ENCODE data around the gene ZGPAT. TPM values are rescaled to one million over a fixed set of nuclear protein-coding genes. Genes with fewer than 3 reads are reported as not detected.

The ZGPAT gene
- total RNA-seq, 1 donor = 11.8 TPM

DNA sequence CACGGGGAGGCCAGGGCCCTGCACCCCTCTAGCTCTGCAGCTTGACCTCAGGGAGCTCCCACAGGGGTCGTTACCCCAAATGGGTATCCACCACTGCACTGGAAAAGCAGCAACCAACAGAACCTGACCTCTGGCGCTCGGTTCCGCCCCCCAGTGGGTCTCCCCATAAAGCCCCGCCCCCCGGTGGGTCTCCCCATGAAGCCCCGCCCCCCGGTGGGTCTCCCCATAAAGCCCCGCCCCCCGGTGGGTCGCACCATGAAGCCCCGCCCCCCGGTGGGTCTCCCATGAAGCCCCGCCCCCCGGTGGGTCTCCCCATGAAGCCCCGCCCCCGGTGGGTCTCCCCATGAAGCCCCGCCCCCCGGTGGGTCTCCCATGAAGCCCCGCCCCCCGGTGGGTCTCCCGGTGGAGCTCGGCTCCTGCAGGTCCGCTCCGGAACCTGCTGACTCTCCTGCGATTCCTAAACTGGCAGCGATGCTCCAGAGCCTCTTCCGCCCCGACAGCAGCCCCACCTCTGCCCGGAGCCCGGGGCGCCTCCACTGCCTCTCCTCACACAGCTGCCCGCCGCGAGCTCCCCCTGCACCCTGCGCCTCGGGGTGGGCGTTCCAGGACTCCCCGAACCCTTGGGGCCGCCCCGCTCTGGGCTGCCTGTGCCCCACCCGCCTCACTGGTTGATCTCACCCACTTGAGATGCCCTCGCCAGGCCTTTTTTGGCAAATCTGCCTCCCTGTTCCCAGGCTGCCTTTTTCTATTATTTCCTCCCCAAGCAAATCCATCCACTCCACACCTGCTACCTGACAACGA is 43.8 kb downstream of the ZGPAT start:
- TF ChIP-seq, protein P1, sequence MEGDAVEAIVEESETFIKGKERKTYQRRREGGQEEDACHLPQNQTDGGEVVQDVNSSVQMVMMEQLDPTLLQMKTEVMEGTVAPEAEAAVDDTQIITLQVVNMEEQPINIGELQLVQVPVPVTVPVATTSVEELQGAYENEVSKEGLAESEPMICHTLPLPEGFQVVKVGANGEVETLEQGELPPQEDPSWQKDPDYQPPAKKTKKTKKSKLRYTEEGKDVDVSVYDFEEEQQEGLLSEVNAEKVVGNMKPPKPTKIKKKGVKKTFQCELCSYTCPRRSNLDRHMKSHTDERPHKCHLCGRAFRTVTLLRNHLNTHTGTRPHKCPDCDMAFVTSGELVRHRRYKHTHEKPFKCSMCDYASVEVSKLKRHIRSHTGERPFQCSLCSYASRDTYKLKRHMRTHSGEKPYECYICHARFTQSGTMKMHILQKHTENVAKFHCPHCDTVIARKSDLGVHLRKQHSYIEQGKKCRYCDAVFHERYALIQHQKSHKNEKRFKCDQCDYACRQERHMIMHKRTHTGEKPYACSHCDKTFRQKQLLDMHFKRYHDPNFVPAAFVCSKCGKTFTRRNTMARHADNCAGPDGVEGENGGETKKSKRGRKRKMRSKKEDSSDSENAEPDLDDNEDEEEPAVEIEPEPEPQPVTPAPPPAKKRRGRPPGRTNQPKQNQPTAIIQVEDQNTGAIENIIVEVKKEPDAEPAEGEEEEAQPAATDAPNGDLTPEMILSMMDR (IDR thresholded peaks at IDR 0.05; ENCODE audit: insufficient read depth, low read length) = no peak
- no peak overlapping the region for H3K4me3 ChIP-seq (ENCODE audit: low read depth, low read length)
- no peak for DNase-seq (ENCODE audit: low read depth)

DNA sequence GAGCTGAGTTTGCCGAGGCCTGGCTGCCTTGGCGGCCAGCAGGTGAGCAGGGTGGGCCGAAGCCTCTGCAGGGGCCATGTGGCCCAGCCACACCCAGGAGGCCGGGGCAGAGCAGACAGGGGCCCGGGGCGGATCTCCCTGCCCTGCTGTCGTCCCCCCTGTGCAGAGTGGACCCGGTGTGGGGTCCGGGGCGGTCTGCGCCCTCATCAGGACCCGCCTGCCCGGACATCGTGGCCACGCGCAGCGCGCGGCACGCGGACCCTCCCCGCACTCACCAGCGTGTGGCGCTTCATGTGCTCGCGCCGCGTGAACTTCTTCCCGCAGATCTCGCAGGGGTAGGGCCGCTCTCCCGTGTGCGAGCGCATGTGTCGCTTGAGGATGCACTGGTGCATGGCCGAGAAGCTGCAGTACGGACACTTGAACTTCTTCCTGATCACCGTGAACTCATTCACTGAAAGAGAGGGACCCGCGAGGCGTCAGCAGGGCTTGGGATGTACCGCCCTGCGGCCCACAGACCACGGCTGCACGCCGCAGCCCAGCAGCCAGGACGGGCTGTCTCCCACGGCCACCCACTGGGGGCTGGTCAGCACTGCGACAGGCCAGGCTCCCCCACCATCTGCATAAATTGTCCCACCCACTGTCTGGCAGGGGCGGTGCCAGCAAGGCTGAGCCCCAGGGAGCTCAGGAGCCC is 44.7 kb downstream of the ZGPAT start:
- DNase-seq (ENCODE audit: low read depth) = no peak
- TF ChIP-seq, protein P1 (IDR thresholded peaks at IDR 0.05; ENCODE audit: insufficient read depth, low read length) = no peak
- no peak overlapping the region for H3K4me3 ChIP-seq (ENCODE audit: low read depth, low read length)

DNA sequence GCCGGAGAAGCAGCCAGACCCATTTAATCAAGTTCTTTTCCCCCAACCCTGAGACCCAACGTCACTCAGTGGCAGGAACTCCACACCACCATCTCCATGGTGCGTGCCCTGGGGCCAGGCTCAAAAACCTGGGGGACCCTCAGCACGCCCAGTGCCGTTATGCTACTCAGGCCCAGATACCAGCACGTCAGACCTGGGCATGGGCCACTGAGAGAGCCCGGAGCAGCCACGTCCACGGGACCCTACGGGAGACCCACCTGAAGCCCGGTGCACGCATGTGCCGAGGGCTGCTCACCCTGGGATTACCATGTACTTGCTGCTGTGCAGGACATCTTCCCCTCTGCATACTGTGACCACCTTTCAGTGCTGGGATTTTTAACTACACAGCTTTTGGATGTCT is 45.5 kb downstream of the ZGPAT start:
- no peak for DNase-seq (ENCODE audit: low read depth)
- no peak overlapping the region for H3K4me3 ChIP-seq (ENCODE audit: low read depth, low read length)
- TF ChIP-seq, protein P1 (IDR thresholded peaks at IDR 0.05; ENCODE audit: insufficient read depth, low read length) = no peak

DNA sequence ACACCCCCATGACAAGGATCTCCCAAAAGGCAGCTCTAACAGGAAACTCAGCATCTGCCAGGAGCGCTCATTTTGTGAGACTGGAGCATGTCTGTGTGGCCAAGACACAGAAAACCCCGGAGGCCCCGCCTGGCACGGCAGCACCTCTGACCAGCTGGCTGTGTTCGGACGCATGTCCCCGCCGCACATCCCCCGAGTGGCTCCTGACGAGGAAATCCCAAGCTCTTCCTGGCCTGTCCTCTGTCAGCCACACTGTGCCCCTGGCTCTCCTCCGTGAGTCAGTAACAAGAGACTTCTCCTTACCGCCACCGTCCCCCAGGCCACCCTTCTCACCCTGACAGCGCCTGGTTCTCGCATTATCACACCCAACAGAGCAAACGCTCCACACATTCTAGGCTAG is 46.2 kb downstream of the ZGPAT start:
- no peak overlapping the region for H3K4me3 ChIP-seq (ENCODE audit: low read depth, low read length)
- DNase-seq (ENCODE audit: low read depth) = no peak
- TF ChIP-seq, protein P1 (IDR thresholded peaks at IDR 0.05; ENCODE audit: insufficient read depth, low read length) = no peak

DNA sequence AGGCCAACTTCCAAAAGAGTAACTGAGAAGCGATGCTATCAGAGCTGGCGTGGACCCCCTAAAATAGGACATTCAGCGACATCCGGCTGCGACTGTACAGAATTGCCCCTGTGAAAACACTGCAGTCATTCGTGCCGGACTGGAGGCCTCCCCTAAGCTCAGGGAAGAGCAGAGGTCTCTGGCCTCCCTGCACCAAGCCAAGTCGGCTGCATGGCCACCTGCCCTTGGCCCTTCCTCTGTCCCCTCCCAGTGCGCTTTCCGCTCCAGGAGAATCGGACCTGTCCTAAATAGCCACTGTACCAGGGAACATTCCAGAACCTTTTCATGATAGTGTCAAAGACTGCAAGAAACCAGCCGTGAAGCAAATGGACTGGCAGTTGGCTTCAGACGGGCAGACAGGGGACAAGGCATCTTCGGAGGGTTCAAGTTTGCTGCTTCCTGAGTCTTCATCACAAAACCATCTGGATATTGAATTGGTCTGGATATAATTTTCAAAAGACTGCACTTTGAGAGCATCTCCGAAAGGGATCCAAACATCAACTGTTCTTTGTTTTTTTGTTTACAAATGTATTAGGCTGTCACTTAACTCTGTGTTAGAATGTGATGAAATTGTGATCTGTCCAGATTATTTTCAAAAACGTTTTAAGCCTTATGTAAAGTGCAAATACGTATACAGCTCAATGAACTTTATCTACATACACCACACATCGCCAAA is 48.3 kb downstream of the ZGPAT start:
- TF ChIP-seq, protein P1 (IDR thresholded peaks at IDR 0.05; ENCODE audit: insufficient read depth, low read length) = no peak
- DNase-seq (ENCODE audit: low read depth) = no peak
- no peak overlapping the region for H3K4me3 ChIP-seq (ENCODE audit: low read depth, low read length)

DNA sequence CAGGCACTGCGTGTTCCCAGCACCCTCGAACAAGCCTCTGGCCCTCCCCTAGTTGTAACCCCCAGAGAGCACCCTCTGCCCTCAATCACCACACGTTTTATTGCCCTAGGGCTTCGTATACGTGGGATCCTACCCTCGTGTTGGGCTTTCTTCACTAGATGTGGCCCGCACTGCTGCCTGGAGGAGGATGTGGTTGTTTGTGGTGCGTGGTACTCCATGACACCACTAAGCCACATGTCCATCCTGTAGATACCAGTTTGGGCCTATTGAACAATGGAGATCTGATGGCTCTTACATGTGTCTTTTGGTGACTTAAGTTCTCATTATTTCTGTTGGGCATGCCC is 48.8 kb downstream of the ZGPAT start:
- H3K4me3 ChIP-seq (ENCODE audit: low read depth, low read length) = no peak overlapping the region
- DNase-seq (ENCODE audit: low read depth) = no peak
- TF ChIP-seq, protein P1 (IDR thresholded peaks at IDR 0.05; ENCODE audit: insufficient read depth, low read length) = no peak
